K562 (cell line): ENCODE data around the gene BTRC. TPM values are rescaled to one million over a fixed set of nuclear protein-coding genes. Genes with fewer than 3 reads are reported as not detected.
A peak's percentile ranks its signal among the peaks of the same experiment; 100 is the strongest.

Source experiments
- ATAC-seq: fragments of 200-7000 bp; cut with Tn5 transposase; 3 replicates; pipeline ENCODE4 v1.9.1; 2020; ENCODE audit warnings: moderate library complexity
- BruUV-seq: library from RNA; stranded (reverse); fragments of 400-500 nt; replicated peaks from 2 replicates; lab custom pipeline; 2021; lab: Mats Ljungman, UMichigan
- CTCF ChIA-PET: fragments of 300-600 bp; formaldehyde crosslinking; extraction: SDS; loops from one replicate; lab custom pipeline; 2021; ENCODE audit warnings: low intra/inter-chr PET ratio; lab: Yijun Ruan, JAX
- POLR2A ChIA-PET: fragments of 300-600, 350-650 bp; sonication (Branson Sonifier 250); formaldehyde crosslinking; extraction: SDS; loops from one replicate; lab custom pipeline; 2021; ENCODE audit warnings: antibody characterized with exemption, inconsistent platforms; lab: Yijun Ruan, JAX
- DNase-seq, 4 experiments: peaks; one replicate each; pipeline versions ENCODE4 v3.0.0 to v3.0.0-alpha.2; 2011 to 2018; ENCODE audit warnings: low spot score in 3 of 4, mixed read lengths in 3 of 4; ENCODE audit errors: extremely low read depth in 1 of 4
- FAIRE-seq: peaks from 2 replicates; lab custom pipeline; 2011; peaks lifted over from hg19 to GRCh38; lab: Jason Lieb, UNC
- H2AFZ ChIP-seq: 2 replicates; pipeline ENCODE4 v1.6.0; 2011; ENCODE audit warnings: low read depth, low read length, control low read depth, inconsistent platforms
- H3K27ac ChIP-seq: fragments of 200-600 bp; 3 replicates; pipeline ENCODE4 v1.8.0; 2011; ENCODE audit warnings: low read depth, mild to moderate bottlenecking, control low read depth, inconsistent platforms, low read length, moderate library complexity, mixed read lengths; ENCODE audit errors: extremely low read depth
- H3K27me3 ChIP-seq, 2 experiments: fragments of 300-600 bp in 1 of 2; 2 replicates in 1 of 2; 3 replicates in 1 of 2; pipeline versions ENCODE4 v1.6.0 to v1.8.0; 2011; ENCODE audit warnings: inconsistent platforms in 2 of 2, low read length in 2 of 2, mild to moderate bottlenecking in 1 of 2, mixed read lengths in 1 of 2, moderate library complexity in 1 of 2; ENCODE audit not compliant: control insufficient read depth in 2 of 2, insufficient read depth in 2 of 2
- H3K36me3 ChIP-seq: fragments of 300-600 bp; 3 replicates; pipeline ENCODE4 v1.8.0; 2011; ENCODE audit warnings: mild to moderate bottlenecking, low read length, inconsistent platforms; ENCODE audit not compliant: control insufficient read depth, insufficient read depth
- H3K4me1 ChIP-seq, 2 experiments: fragments of 200-600 bp in 1 of 2; replicated peaks in 1 of 2; 2 replicates in 1 of 2; 3 replicates in 1 of 2; pipeline versions ENCODE4 v1.5.1 to v1.8.0; 2011; ENCODE audit warnings: inconsistent platforms in 2 of 2, low read length in 2 of 2, mild to moderate bottlenecking in 1 of 2, mixed read lengths in 1 of 2, moderate library complexity in 1 of 2; ENCODE audit not compliant: control insufficient read depth in 2 of 2, insufficient read depth in 2 of 2
- H3K4me2 ChIP-seq: 2 replicates; pipeline ENCODE4 v1.6.1; 2011; ENCODE audit warnings: low read length, control low read depth, inconsistent platforms, mixed read lengths; ENCODE audit not compliant: insufficient read depth
- H3K4me3 ChIP-seq: fragments of 200-600 bp; sonication (generic), shearing (Covaris generic); 2 replicates; pipeline ENCODE4 v1.5.1; 2016; ENCODE audit warnings: control low read depth, inconsistent platforms
- H3K79me2 ChIP-seq: fragments of 200-600 bp; 3 replicates; pipeline ENCODE4 v1.8.0; 2011; ENCODE audit warnings: low read length, inconsistent platforms; ENCODE audit not compliant: control insufficient read depth, insufficient read depth
- H3K9ac ChIP-seq, 2 experiments: 2 replicates each; pipeline versions ENCODE4 v1.6.0 to v1.6.1; 2011; ENCODE audit warnings: low read depth in 2 of 2, low read length in 2 of 2, control low read depth in 1 of 2, inconsistent platforms in 1 of 2, mild to moderate bottlenecking in 1 of 2, mixed read lengths in 1 of 2; ENCODE audit not compliant: insufficient read depth in 1 of 2
- H3K9me1 ChIP-seq: one replicate; pipeline ENCODE4 v1.6.0; 2011; ENCODE audit warnings: inconsistent platforms, mild to moderate bottlenecking, low read length, moderate library complexity; ENCODE audit not compliant: control insufficient read depth, insufficient read depth
- H3K9me3 ChIP-seq: replicated peaks from 2 replicates; pipeline ENCODE4 v1.5.1; 2011; ENCODE audit warnings: low read depth, low read length, inconsistent platforms; ENCODE audit not compliant: control insufficient read depth, insufficient read depth
- H4K20me1 ChIP-seq: replicated peaks from 2 replicates; pipeline ENCODE4 v1.6.1; 2011; ENCODE audit warnings: low read length, inconsistent platforms, mixed read lengths; ENCODE audit not compliant: control insufficient read depth, insufficient read depth
- CREB5 ChIP-seq: fragments of 250-450 bp; sonication (Bioruptor Pico); IDR thresholded peaks from 2 replicates; pipeline ENCODE4 v1.5.0; 2020; ENCODE audit warnings: mild to moderate bottlenecking
- ILF3 ChIP-seq: fragments of 450-650 bp; IDR thresholded peaks from 2 replicates; pipeline ENCODE4 v1.6.1; 2018; ENCODE audit warnings: antibody characterized with exemption, mild to moderate bottlenecking, moderate library complexity, borderline replicate concordance
- MAFF ChIP-seq: IDR thresholded peaks from 2 replicates; pipeline ENCODE4 v1.6.1; 2012; ENCODE audit warnings: low read length, improper control_type of control experiment
- NFIC ChIP-seq: fragments of 450-650 bp; IDR thresholded peaks from 2 replicates; pipeline ENCODE4 v1.6.1; 2017; ENCODE audit warnings: mild to moderate bottlenecking, inconsistent platforms
- POLR3A ChIP-seq: IDR thresholded peaks from 2 replicates; pipeline ENCODE4 v1.6.1; 2011; ENCODE audit warnings: borderline replicate concordance, mild to moderate bottlenecking, moderate library complexity; ENCODE audit not compliant: insufficient read length, insufficient read depth; ENCODE audit errors: extremely low read depth
- RBM25 ChIP-seq: fragments of 200-400 bp; formaldehyde crosslinking; IDR thresholded peaks from 2 replicates; pipeline ENCODE4 v1.6.1; 2018; ENCODE audit warnings: low read length, low read depth, moderate library complexity; ENCODE audit not compliant: severe bottlenecking
- TAF15 ChIP-seq: fragments of 200-400 bp; formaldehyde crosslinking; IDR thresholded peaks from 2 replicates; pipeline ENCODE4 v1.6.1; 2017; ENCODE audit warnings: mild to moderate bottlenecking, low read depth, low read length, moderate library complexity
- ZNF174 ChIP-seq: fragments of 250-450 bp; sonication (Bioruptor Pico); IDR thresholded peaks from 2 replicates; pipeline ENCODE4 v1.4.0; 2020; ENCODE audit warnings: mild to moderate bottlenecking
- WGBS: fragments of 100-300 bp; shearing (Covaris generic); methylation state at CpG from one replicate; pipeline ENCODE4 v1.1.6; 2016; ENCODE audit warnings: low coverage, mixed read lengths; ENCODE audit not compliant: insufficient coverage; ENCODE audit errors: missing lambda C conversion rate; 5-methylcytosine and 5-hydroxymethylcytosine counted together
- in situ Hi-C: fragments of 300-500 bp; cut with MboI; formaldehyde crosslinking; loops from 4 replicates; pipeline ENCODE4 v1.15.0; 2018; ENCODE audit warnings: inconsistent platforms, mixed read lengths
- intact Hi-C: fragments of 100-400 bp; cut with micrococcal nuclease; formaldehyde crosslinking; loops from 2 replicates; pipeline ENCODE4 v1.14.2; 2022
- polyA plus RNA-seq, 8 experiments: library from polyadenylated mRNA; depleted of rRNA in 4 of 8; stranded (reverse) in 5 of 8; unstranded in 3 of 8; fragments of >200 nt; fragmentation: Nextera tagmentation in 2 of 8; fragmentation: Illumina TruSeq in 1 of 8; extraction: Ambion mirVana in 2 of 8; extraction: Trizol in 1 of 8; gene quantifications; 2 replicates each; pipeline versions ENCODE4 v1.2.1 to v1.2.3, GENCODE V29; 2011 to 2014; ENCODE audit warnings: inconsistent platforms in 1 of 8, missing spikeins in 1 of 8
- total RNA-seq, 7 experiments: library from RNA; depleted of rRNA in 6 of 7; stranded (reverse); fragments of >200 nt in 6 of 7; fragmentation: Illumina TruSeq in 2 of 7; extraction: Trizol in 2 of 7; gene quantifications; 2 replicates each; pipeline versions ENCODE4 v1.2.1 to v1.2.3, GENCODE V29; 2011 to 2021; ENCODE audit warnings: low replicate concordance in 1 of 7

The BTRC gene
- total and polyA plus RNA-seq, 9 of the 15 experiments (the other 6 are each of a cell fraction or from before 2014, with no cell fraction given), result 1.6 to 15.4 (median 7.0) TPM

GRCh38 chr10:101571271-101571925 is 217.4 kb downstream of the BTRC start (continued):
- TF ChIP-seq CREB5 (no peak), POLR3A (no peak), ILF3 (no peak), ZNF174 (CRISPR knock-in tag) (no peak), MAFF (no peak), RBM25 (peak; percentile 71)

- intact Hi-C loops, result loop anchor here (10.0 kb wide), 1 partner anchor 127 kb away; no protein-coding TSS in a partner anchor
- no peak for FAIRE-seq
Observed at GRCh38 chr10:101572126-101572525, 218.2 kb downstream of the BTRC start.

More at GRCh38 chr10:101572126-101572525, 218.2 kb downstream of the BTRC start:
- TF ChIP-seq TAF15, result no peak
- TF ChIP-seq NFIC, result peak; percentile 58
- H3K36me3 ChIP-seq, result no peaks in the 10 kb centered on the region
- no peaks in the 10 kb centered on the region; the same call in 1 of the 2 replicates for H4K20me1 ChIP-seq
- H2AFZ ChIP-seq, result no peak overlapping the region
- H3K4me1 ChIP-seq, result peaks cover 31 to 54% of the 10 kb centered on the region in 2 experiments
- no peaks in the 10 kb centered on the region for H3K79me2 ChIP-seq
- in situ Hi-C loops, result loop anchor here (5.0 kb wide), 1 partner anchor 360 kb away; no protein-coding TSS in a partner anchor
- H3K9me3 ChIP-seq, result no peaks in the 10 kb centered on the region; the same call in 1 of the 2 replicates
- POLR2A ChIA-PET, result interaction anchor here (0.6 kb wide), 1 partner anchor 41 kb away, joined by 3 read pairs; no protein-coding TSS in a partner anchor
- H3K4me2 ChIP-seq, result no peak overlapping the region
- H3K9ac ChIP-seq, result no peak overlapping the region
- no TSS peak for BruUV-seq
- no peak for DNase-seq
- no peaks in the 10 kb centered on the region for H3K27me3 ChIP-seq
- peaks cover 9% of the 10 kb centered on the region for H3K9me1 ChIP-seq
- ATAC-seq, result no peak
- no peak overlapping the region for H3K27ac ChIP-seq
- CTCF ChIA-PET, result interaction anchor here (0.7 kb wide), 1 partner anchor 69 kb away, joined by 3 read pairs; no protein-coding TSS in a partner anchor
- no peak overlapping the region for H3K4me3 ChIP-seq
- 50% methylated on average over 2 of the region's 7 CpGs for WGBS
